ENCODE data around the gene TAL1.

The TAL1 gene

DNA sequence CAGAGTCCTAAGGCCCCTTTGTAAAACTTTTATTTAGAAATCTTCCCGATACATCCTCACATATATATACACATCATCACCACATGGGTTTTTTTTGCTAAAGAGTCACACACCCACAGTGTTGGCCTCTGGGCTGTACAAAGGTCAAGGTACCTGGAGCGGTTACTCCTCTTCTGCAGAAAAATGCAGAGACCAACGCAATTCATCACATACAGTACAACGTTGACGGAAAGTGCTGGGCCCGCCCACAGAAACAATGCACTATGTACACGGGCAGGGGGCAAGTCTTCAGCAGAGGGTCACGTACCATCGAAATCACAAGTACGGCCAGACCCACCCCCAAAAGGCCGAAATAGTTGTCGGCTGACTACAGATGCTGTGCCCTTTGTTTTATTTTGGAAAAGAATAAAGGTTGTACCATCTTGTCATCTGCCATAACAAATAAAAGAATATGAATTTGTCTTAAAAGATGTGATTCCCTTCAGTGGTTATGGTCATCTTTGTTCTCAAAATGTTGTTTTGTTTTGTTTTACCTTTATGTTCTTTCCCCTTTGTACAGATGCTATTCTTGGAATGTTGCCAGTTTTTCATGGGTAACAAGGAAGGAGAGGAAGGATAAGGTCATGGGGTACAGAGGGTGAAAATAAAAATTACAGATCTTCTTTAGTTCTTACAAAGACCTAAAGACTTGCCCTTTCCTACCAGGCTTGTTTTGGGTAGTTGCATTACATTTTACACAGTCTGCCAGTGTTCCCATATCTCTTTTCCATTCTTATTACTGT, 15.6 kb downstream of the TAL1 start:
- Histone ChIP-seq H3K4me1 (no peaks in the 10 kb centered on the region), H3K9me3 (no peaks in the 10 kb centered on the region), H3K4me3 (ENCODE audit: low read depth, low read length) (no peak overlapping the region), H3K36me3 (no peaks in the 10 kb centered on the region), H3K27me3 (no peaks in the 10 kb centered on the region)
- TF ChIP-seq, protein P1, sequence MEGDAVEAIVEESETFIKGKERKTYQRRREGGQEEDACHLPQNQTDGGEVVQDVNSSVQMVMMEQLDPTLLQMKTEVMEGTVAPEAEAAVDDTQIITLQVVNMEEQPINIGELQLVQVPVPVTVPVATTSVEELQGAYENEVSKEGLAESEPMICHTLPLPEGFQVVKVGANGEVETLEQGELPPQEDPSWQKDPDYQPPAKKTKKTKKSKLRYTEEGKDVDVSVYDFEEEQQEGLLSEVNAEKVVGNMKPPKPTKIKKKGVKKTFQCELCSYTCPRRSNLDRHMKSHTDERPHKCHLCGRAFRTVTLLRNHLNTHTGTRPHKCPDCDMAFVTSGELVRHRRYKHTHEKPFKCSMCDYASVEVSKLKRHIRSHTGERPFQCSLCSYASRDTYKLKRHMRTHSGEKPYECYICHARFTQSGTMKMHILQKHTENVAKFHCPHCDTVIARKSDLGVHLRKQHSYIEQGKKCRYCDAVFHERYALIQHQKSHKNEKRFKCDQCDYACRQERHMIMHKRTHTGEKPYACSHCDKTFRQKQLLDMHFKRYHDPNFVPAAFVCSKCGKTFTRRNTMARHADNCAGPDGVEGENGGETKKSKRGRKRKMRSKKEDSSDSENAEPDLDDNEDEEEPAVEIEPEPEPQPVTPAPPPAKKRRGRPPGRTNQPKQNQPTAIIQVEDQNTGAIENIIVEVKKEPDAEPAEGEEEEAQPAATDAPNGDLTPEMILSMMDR (IDR thresholded peaks at IDR 0.05; ENCODE audit: low read depth, low read length): no peak
- no peak for DNase-seq

DNA sequence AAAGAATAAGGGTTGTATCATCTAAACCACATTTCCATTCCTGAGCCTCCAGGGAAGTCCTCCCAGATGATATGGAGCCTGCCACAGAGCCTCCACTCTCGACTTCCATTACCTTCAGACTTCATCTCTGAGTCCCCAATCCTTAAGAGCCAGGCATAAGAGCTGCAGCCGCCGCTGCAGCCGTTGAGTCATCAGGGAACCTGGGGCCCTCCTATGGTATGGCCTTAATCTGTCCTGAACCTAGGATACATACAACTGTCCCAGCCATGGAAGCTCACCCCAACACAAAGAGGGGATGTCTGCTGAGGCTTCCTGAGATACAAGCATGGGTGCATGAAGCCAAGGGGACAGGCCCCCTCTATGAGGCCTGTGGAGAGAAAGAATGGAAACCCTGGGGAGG, 16.3 kb downstream of the TAL1 start:
- Histone ChIP-seq H3K36me3 (no peaks in the 10 kb centered on the region), H3K9me3 (no peaks in the 10 kb centered on the region), H3K4me1 (no peaks in the 10 kb centered on the region), H3K27me3 (no peaks in the 10 kb centered on the region), H3K4me3 (ENCODE audit: low read depth, low read length) (no peak overlapping the region)
- TF ChIP-seq, protein P1 (IDR thresholded peaks at IDR 0.05; ENCODE audit: low read depth, low read length): no peak
- DNase-seq: no peak

DNA sequence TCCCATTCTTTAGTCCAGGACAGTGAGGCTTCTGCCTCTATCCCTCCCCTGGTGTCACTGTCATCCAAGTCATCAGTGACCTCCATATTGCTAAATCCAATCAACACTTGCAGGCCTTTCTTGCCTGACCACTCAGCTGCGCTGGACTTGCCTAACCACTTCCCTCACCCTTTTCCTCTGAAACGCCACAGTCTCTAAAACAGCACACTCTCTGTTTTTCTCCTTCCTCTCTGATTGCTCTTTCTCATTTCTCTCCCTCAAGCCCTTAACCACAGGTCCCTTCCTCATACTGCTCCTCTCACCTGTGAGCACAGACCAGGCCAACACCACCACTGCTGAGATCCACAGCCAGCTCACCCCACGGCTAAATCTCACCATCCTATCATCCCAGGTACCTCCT, 17.5 kb downstream of the TAL1 start:
- Histone ChIP-seq H3K27me3 (no peaks in the 10 kb centered on the region), H3K4me1 (no peaks in the 10 kb centered on the region), H3K4me3 (ENCODE audit: low read depth, low read length) (no peak overlapping the region), H3K9me3 (no peaks in the 10 kb centered on the region), H3K36me3 (no peaks in the 10 kb centered on the region)
- no peak for DNase-seq
- TF ChIP-seq, protein P1 (IDR thresholded peaks at IDR 0.05; ENCODE audit: low read depth, low read length): no peak

DNA sequence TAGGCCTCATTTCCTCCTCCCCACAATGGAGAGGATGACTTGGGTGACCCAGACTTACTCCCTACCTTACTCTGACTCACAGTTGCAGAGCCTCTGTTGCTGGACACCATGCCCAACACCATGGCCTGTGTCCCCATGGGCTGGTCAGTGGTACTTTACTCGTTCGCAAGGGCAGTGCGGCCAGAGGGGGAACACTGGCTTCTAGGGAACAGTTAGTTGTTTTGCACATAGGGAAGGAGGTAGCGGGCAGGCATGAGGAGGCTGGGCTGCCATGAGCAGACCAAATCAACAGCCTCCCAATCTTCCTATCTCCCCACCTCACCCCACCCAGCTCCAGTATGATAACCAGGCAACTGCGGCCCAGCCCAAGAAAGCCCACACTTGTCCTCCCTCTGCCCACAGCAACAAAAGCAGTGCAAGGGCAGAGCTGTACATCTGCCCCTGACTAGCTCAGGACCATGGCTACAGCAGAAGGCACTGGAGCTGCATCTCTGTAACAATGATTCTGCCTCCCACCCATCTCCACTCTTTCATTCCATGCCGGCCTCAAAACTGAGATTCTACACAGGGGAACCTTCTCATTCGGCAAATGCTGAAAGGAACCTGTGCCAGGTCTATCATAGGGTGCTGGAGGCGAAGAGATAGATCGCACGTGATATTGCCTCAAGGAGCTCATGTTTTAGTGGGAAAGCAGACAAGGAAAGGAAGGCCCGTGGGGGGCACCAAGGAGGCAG, 18.6 kb downstream of the TAL1 start:
- TF ChIP-seq, protein P1 (IDR thresholded peaks at IDR 0.05; ENCODE audit: low read depth, low read length): no peak
- no peak overlapping the region for H3K4me3 ChIP-seq (ENCODE audit: low read depth, low read length)
- no peaks in the 10 kb centered on the region for H3K9me3 ChIP-seq
- no peaks in the 10 kb centered on the region for H3K36me3 ChIP-seq
- H3K27me3 ChIP-seq: no peaks in the 10 kb centered on the region
- no peak for DNase-seq
- H3K4me1 ChIP-seq: no peaks in the 10 kb centered on the region

DNA sequence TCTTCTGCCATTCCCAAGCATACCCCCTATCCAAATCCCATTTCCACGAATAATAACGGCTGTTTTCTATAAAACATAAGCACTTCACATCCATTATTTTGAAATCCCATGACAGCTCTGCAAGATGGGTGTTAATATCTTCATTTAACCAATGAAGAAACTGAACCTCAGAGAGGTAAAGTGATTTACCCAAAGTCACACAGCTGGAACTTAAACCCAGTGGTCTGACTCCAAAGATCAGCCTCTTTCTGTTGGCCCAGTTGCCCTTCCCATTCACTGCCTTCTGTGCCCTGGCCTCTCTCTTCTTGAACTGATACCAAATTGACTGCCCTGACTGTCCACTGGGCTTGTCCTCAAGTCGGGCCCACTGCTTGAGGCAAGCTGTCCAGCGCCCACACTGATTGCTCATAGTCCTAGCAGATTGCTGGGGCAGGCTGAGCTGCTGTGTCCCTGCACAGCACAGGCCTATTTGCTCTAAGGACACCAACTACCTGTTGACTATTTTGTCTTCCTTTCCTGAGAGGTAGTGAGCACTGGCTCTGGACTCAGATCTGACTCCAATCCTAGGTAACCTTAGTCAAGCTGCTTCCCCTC, 19.3 kb downstream of the TAL1 start:
- TF ChIP-seq, protein P1 (IDR thresholded peaks at IDR 0.05; ENCODE audit: low read depth, low read length): no peak
- no peak overlapping the region for H3K4me3 ChIP-seq (ENCODE audit: low read depth, low read length)
- no peak for DNase-seq
- H3K9me3 ChIP-seq: no peaks in the 10 kb centered on the region
- no peaks in the 10 kb centered on the region for H3K27me3 ChIP-seq
- H3K36me3 ChIP-seq: no peaks in the 10 kb centered on the region
- no peaks in the 10 kb centered on the region for H3K4me1 ChIP-seq

All from BE2C (cell line).